Measurements from ENCODE around the gene SLC25A22.
A peak's percentile ranks its signal among the peaks of the same experiment; 100 is the strongest.

SLC25A22 gene

GRCh38 chr11:789943-790342 is 8.1 kb downstream of the SLC25A22 start, which contains the start of gene CEND1:
TSS of gene CEND1 (minus strand) at chr11:790090. CDS start at chr11:788576, 1,514 bp downstream.
- H3K4me3 ChIP-seq (ENCODE audit: low read depth, low read length): no peak within 1 kb of the TSS
- TF ChIP-seq CTCF (IDR thresholded peaks at IDR 0.05; ENCODE audit: low read depth, low read length): no peak
- peak; percentile 38 for DNase-seq (ENCODE audit: low read depth, low spot score)
- in situ Hi-C loops (cut with HindIII; ENCODE audit: low sequenced_read_pairs): no loop called here

GRCh38 chr11:788953-789940 is 8.8 kb downstream of the SLC25A22 start:
- in situ Hi-C loops (cut with HindIII; ENCODE audit: low sequenced_read_pairs): no loop called here
- no peak for DNase-seq (ENCODE audit: low read depth, low spot score)
- no peak for TF ChIP-seq CTCF (IDR thresholded peaks at IDR 0.05; ENCODE audit: low read depth, low read length)
- H3K4me3 ChIP-seq (ENCODE audit: low read depth, low read length): no peak overlapping the region

- no peak overlapping the region for H3K4me3 ChIP-seq (ENCODE audit: low read depth, low read length)
- TF ChIP-seq CTCF (IDR thresholded peaks at IDR 0.05; ENCODE audit: low read depth, low read length): no peak
- no peak for DNase-seq (ENCODE audit: low read depth, low spot score)
- in situ Hi-C loops (cut with HindIII; ENCODE audit: low sequenced_read_pairs): no loop called here
Measured at GRCh38 chr11:788009-788640, 10.0 kb downstream of the SLC25A22 start.

GRCh38 chr11:787084-787675 is 10.9 kb downstream of the SLC25A22 start:
- TF ChIP-seq CTCF (IDR thresholded peaks at IDR 0.05; ENCODE audit: low read depth, low read length): no peak
- in situ Hi-C loops (cut with HindIII; ENCODE audit: low sequenced_read_pairs): no loop called here
- no peak for DNase-seq (ENCODE audit: low read depth, low spot score)
- H3K4me3 ChIP-seq (ENCODE audit: low read depth, low read length): no peak overlapping the region

GRCh38 chr11:786235-787083 is 11.6 kb downstream of the SLC25A22 start:
- in situ Hi-C loops (cut with HindIII; ENCODE audit: low sequenced_read_pairs): no loop called here
- no peak for DNase-seq (ENCODE audit: low read depth, low spot score)
- TF ChIP-seq CTCF (IDR thresholded peaks at IDR 0.05; ENCODE audit: low read depth, low read length): no peak
- H3K4me3 ChIP-seq (ENCODE audit: low read depth, low read length): no peak overlapping the region

GRCh38 chr11:783581-784015 is 14.5 kb downstream of the SLC25A22 start:
- TF ChIP-seq CTCF (IDR thresholded peaks at IDR 0.05; ENCODE audit: low read depth, low read length): peak; percentile 94
- H3K4me3 ChIP-seq (ENCODE audit: low read depth, low read length): no peak overlapping the region
- peak; percentile 85 for DNase-seq (ENCODE audit: low read depth, low spot score)
- in situ Hi-C loops (cut with HindIII; ENCODE audit: low sequenced_read_pairs): no loop called here
